Measurements from ENCODE around the gene KLHL20.
A peak's percentile ranks its signal among the peaks of the same experiment; 100 is the strongest.
"Not testable (repeated sequence)": the region's sequence is repeated elsewhere in the genome, so short reads cannot be mapped to it uniquely, and the experiment has no call there.

The KLHL20 gene

DNA sequence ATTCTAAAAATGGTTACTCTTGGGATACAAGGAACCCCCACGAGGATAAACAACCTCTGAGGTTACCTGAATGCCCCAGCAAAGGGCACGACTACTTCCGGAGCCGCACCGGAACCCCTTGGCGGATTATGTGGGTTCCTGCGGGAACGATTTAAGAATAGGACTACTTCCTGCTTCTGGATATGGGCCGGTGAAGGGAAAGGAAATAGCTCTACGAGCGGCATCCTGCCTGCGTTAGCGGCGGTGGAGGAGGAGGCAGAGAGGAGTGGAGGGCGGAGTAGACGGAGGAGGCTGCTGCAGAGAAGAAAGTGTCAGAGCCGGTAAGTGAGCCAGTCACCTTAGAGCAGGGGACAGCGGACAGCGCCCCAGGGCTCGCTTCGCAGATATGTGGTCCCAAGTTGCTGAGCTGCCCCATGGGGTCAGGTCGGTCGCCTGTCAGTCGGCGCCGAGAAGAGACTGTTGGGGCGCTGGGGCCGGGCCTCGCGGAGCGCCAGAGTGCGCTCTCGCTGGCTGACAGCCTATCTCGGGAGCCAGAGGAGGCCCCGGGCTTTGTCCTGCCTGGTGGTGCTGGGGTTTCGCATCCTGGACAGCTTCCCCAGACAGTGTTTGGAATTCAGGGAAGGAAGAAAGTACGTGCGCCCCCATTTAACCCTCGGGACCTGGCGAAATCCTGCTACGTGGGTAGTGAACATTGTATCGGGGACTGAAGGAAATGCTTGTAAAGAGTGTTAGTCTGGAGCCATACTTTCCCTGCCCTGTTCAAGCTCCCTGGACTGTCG lies at the start of gene KLHL20:
TSS of gene KLHL20 (plus strand) at position 223 of the 779 bp plus-strand sequence. CDS start 1,063 bp downstream, outside the sequence.
- DNase-seq = peak; percentile 68 to 91

GRCh38 chr1:173666646-173667045 lies 48.1 kb upstream of the KLHL20 start:
- no peak for DNase-seq

DNA sequence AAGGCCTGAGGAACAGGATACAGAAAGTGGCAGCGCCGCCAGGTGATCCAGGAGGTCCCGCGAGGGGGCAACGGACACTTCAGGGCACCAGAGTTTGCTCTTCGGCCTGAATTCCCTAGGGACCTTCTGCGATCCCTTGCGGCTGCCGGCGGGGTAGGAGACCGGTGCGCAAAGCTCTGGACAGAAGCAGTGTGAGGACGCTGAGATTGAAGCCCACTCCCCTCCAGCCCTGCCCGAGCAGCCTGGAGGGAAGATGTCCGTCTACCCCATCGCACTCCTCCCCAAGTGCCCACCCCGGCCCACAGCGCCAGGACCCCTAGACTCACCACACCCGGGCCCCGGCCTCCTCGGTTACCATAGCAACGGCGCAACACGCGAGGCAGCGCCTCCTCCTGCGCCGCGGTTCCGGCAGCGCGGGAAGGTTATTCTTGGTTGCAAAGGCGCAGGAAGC lies 45.3 kb upstream of the KLHL20 start, which contains the start of gene ANKRD45:
TSS of gene ANKRD45 (minus strand) at position 361 of the 451 bp plus-strand sequence. CDS start 10,433 bp downstream, outside the sequence.
- peak; percentile 63 to 74 for DNase-seq

- not testable (repeated sequence) for DNase-seq
Observed at GRCh38 chr1:173674496-173674895, 40.3 kb upstream of the KLHL20 start.

- not testable (repeated sequence) for DNase-seq
Observed at GRCh38 chr1:173680152-173680551, 34.6 kb upstream of the KLHL20 start.

- DNase-seq = no peak
Observed at GRCh38 chr1:173682184-173682583, 32.6 kb upstream of the KLHL20 start.

DNA sequence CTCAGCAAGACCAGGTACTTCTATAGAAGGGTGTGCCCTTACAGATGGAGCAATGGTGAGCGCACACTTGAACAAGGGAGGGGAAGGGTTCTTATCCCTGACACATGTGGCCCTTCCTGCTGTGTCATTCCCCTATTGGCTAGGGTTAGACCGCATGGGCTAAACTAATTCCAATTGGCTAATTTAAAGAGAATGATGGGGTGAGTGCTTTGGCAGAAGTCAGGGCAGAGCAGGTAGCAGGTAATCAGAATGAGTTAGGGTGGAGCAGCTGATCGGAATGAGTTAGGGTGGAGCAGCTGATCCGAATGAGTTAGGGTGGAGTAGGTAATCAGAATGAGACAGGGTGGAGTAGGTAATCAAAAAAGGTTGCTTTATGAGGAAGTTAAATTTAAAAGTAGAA lies 30.9 kb upstream of the KLHL20 start:
- not testable (repeated sequence) for DNase-seq

- DNase-seq = not testable (repeated sequence)
Observed at GRCh38 chr1:173685121-173685520, 29.7 kb upstream of the KLHL20 start.

DNA sequence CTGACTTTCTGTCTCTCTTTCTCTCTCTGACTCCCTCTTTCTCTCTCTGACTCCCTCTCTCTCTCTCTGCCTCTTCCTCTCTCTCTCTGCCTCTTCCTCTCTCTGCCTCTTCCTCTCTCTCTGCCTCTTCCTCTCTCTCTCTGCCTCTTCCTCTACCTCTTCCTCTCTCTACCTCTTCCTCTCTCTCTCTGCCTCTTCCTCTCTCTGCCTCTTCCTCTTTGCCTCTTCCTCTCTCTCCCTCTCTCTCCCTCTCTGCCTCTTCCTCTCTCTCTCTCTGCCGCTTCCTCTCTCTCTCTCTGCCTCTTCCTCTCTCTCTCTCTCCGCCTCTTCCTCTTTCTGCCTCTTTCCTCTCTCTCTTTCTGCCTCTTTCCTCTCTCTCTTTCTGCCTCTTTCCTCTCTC lies 26.5 kb upstream of the KLHL20 start:
- DNase-seq = no peak

DNA sequence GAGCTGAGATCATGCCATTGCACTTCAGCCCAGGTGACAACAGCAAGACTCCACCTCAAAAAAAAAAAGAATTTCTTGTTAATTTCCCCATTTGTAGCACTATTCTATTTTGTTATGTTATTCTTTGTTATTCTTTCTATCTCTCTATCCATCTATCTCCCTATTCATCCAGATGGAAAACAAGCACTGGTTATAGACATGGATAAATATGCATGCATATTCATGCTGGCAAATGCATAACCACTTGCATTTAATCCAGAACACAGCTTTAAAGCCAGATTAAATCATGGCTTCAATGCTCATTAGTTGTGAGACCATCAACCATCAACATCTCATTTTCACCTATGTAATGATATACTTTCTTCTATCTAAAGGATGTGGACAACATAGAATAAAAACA lies 21.5 kb upstream of the KLHL20 start:
- no peak for DNase-seq

DNA sequence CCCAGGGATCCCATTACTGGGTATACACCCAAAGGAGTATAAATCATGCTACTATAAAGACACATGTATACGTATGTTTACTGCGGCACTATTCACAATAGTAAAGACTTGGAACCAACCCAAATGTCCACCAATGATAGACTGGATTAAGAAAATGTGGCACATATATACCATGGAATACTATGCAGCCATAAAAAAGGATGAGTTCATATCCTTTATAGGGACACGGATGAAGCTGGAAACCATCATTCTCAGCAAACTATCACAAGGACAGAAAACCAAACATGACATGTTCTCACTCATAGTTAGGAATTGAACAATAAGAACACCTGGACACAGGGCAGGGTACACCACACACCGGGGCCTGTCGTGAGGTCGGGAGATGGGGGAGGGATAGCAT lies 13.5 kb upstream of the KLHL20 start:
- not testable (repeated sequence) for DNase-seq

DNA sequence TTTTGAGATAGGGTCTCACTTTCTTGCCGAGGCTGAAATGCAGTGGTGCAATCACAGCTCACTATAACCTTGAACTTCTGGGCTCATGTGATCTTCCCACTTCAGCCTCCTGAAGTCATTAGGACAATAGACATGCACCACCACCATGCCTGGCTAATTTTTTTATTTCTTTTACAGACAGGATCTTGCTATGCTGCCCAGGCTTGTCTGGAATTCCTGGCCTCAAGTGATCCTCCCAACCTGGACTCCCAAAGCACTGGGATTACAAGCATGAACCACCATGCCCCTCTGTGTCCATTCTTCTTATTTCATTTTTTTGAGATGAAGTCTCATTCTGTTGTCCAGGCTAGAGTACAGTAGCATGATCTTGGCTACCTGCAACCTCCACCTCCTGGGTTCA lies 12.0 kb upstream of the KLHL20 start:
- DNase-seq = no peak

GRCh38 chr1:173705117-173705516 lies 9.7 kb upstream of the KLHL20 start:
- DNase-seq = no peak

DNA sequence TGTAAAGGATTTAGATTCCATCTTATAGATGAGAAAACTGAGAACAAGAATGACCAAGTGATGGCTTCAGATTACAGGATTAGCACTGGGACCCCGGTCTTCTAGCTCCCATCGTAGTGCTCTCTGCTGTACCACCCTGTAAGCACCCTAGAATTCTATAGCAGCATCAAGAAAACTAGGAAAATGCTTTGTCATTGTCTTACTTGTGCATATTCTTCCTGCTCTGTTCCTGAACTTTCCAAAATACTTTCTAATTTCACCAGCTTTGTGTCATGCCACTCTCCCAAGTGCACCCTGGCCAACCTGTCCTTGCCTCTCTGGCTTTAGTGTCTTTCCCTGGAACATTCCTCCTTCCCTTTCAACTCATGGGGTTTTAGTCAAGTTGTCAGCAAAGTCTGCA lies 6.0 kb upstream of the KLHL20 start:
- DNase-seq = no peak

DNA sequence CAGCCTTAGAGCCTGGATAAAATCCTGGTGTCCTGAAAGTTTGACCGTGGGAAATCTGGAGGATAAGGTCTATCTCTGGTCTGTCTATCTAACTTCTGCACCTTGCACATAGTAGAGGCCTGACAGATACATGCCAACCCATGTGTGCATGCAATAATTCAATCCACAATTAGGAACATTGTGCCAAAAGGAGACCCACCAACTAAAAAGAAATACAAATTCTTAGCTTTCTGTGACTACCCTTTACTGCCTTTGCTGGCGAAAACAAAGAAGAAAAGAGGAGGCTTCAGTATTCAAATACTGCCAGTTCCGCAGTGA lies 381 bp upstream of the KLHL20 start:
- DNase-seq = no peak

- peak in 1 of 2 experiments; percentile 27 for DNase-seq
Observed at GRCh38 chr1:173715538-173715844, 710 bp downstream of the KLHL20 start.

GRCh38 chr1:173717238-173717637 lies 2.5 kb downstream of the KLHL20 start:
- DNase-seq = no peak

- not testable (repeated sequence) for DNase-seq
Observed at GRCh38 chr1:173731331-173731730, 16.6 kb downstream of the KLHL20 start.

GRCh38 chr1:173733912-173734311 lies 19.1 kb downstream of the KLHL20 start:
- DNase-seq = no peak

GRCh38 chr1:173736104-173736503 lies 21.3 kb downstream of the KLHL20 start:
- DNase-seq = not testable (repeated sequence)

- no peak for DNase-seq
Observed at GRCh38 chr1:173742203-173742886, 27.6 kb downstream of the KLHL20 start.

- no peak for DNase-seq
Observed at GRCh38 chr1:173744651-173745050, 29.9 kb downstream of the KLHL20 start.

- DNase-seq = no peak
Observed at GRCh38 chr1:173749137-173749536, 34.4 kb downstream of the KLHL20 start.

- no peak for DNase-seq
Observed at GRCh38 chr1:173753830-173754229, 39.0 kb downstream of the KLHL20 start.
